Prostate gland (tissue), 2 donors: ENCODE data around the gene IGFL2. TPM values are rescaled to one million over a fixed set of nuclear protein-coding genes. Genes with fewer than 3 reads are reported as not detected.
"Not testable (repeated sequence)": the region's sequence is repeated elsewhere in the genome, so short reads cannot be mapped to it uniquely, and the experiment has no call there.

Source experiments
- DNase-seq: peaks from one replicate; pipeline ENCODE4 v3.0.0-alpha.2; 2019; ENCODE audit warnings: low spot score
- H3K27ac ChIP-seq, 2 donors: fragments of 200-600 bp; sonication (generic); 2 replicates each; pipeline ENCODE4 v1.5.1; 2017 to 2019
- H3K27me3 ChIP-seq: fragments of 200-600 bp; sonication (generic); replicated peaks from 2 replicates; pipeline ENCODE4 v1.5.1; 2019; ENCODE audit not compliant: insufficient read depth
- H3K36me3 ChIP-seq, 2 donors: fragments of 200-600 bp; sonication (generic); 1 replicate in 1 of 2; 2 replicates in 1 of 2; pipeline versions ENCODE4 v1.5.1 to v1.8.1; 2017 to 2019
- H3K4me1 ChIP-seq: fragments of 200-600 bp; sonication (generic); replicated peaks from 2 replicates; pipeline ENCODE4 v1.5.1; 2019
- H3K4me3 ChIP-seq, 2 donors: fragments of 200-600 bp; sonication (generic); 2 replicates each; pipeline ENCODE4 v1.5.1; 2017 to 2019
- H3K9me3 ChIP-seq: fragments of 200-600 bp; sonication (generic); 2 replicates; pipeline ENCODE4 v1.5.1; 2017
- CTCF ChIP-seq, 4 experiments: fragments of 200-600 bp in 2 of 4; fragments of 450-650 bp in 2 of 4; sonication (generic) in 2 of 4; IDR thresholded peaks; 1 replicate in 3 of 4; 2 replicates in 1 of 4; pipeline ENCODE4 v1.5.1; 2016 to 2019; ENCODE audit warnings: antibody characterized with exemption in 4 of 4, mild to moderate bottlenecking in 2 of 4, moderate library complexity in 2 of 4
- POLR2A ChIP-seq: fragments of 450-650 bp; IDR thresholded peaks from one replicate; pipeline ENCODE4 v1.6.1; 2016; ENCODE audit warnings: antibody characterized with exemption, mild to moderate bottlenecking
- POLR2AphosphoS5 ChIP-seq: sonication (generic); formaldehyde crosslinking; IDR thresholded peaks from one replicate; pipeline ENCODE4 v1.6.1; 2017; ENCODE audit warnings: antibody characterized with exemption
- WGBS: methylation state at CpG from one replicate; pipeline ENCODE4 v1.1.5; 2018; 5-methylcytosine and 5-hydroxymethylcytosine counted together
- intact Hi-C: fragments of 100-400 bp; cut with DNase I; formaldehyde crosslinking; loops from one replicate; pipeline ENCODE4 v1.14.2; 2022
- total RNA-seq, 2 donors: library from RNA; depleted of rRNA; stranded (reverse); fragments of >200 nt; gene quantifications; one replicate each; pipeline ENCODE4 v1.1.0, GENCODE V29; 2016

Gene IGFL2
- total RNA-seq, 2 donors from 2014 or later = 2.7 TPM; not detected in 1

- H3K4me1 ChIP-seq = peaks cover 2% of the 10 kb centered on the region
- TF ChIP-seq POLR2AphosphoS5 (no peak), POLR2A (no peak), CTCF (IDR thresholded peaks at IDR 0.05) (no peak)
- DNase-seq = no peak
- no peaks in the 10 kb centered on the region for H3K36me3 ChIP-seq
- intact Hi-C loops = no loop called here
- WGBS = 68% methylated on average over 4 of the region's 4 CpGs
- H3K27ac ChIP-seq = no peak overlapping the region
- H3K9me3 ChIP-seq = no peaks in the 10 kb centered on the region
- no peak overlapping the region for H3K4me3 ChIP-seq
- no peaks in the 10 kb centered on the region for H3K27me3 ChIP-seq
Observed at GRCh38 chr19:46193678-46194077, 45.6 kb downstream of the IGFL2 start.

DNA sequence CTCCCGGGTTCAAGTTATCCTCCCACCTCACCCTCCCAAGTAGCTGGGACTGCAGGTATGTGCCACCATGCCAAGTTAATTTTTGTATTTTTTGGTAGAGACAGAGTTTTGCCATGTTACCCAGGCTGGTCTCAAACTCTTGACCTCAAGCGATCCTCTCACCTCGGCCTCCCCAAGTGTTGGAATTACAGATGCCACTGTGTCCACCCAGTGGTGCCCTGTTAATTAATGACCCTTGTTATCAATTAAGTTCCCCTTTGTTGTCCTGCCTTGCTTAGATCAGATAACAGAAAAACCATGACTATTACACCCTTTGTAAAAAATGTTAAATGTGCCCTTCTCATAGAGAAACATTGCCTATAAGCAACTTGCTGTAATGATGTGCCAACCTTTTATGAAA, 47.1 kb downstream of the IGFL2 start:
- H3K36me3 ChIP-seq = no peaks in the 10 kb centered on the region
- peaks cover 2% of the 10 kb centered on the region for H3K4me1 ChIP-seq
- no peak for TF ChIP-seq POLR2A
- no peak for TF ChIP-seq POLR2AphosphoS5
- TF ChIP-seq CTCF (IDR thresholded peaks at IDR 0.05) = no peak
- H3K4me3 ChIP-seq = no peak overlapping the region
- no peak for DNase-seq
- H3K9me3 ChIP-seq = no peaks in the 10 kb centered on the region
- 90% methylated on average over 3 of the region's 3 CpGs for WGBS
- intact Hi-C loops = no loop called here
- no peaks in the 10 kb centered on the region for H3K27me3 ChIP-seq
- H3K27ac ChIP-seq = no peak overlapping the region

GRCh38 chr19:46195919-46196318, 47.9 kb downstream of the IGFL2 start:
- H3K4me3 ChIP-seq, H3K27me3 ChIP-seq: not testable (repeated sequence)
- 81% methylated on average over 7 of the region's 7 CpGs for WGBS

DNA sequence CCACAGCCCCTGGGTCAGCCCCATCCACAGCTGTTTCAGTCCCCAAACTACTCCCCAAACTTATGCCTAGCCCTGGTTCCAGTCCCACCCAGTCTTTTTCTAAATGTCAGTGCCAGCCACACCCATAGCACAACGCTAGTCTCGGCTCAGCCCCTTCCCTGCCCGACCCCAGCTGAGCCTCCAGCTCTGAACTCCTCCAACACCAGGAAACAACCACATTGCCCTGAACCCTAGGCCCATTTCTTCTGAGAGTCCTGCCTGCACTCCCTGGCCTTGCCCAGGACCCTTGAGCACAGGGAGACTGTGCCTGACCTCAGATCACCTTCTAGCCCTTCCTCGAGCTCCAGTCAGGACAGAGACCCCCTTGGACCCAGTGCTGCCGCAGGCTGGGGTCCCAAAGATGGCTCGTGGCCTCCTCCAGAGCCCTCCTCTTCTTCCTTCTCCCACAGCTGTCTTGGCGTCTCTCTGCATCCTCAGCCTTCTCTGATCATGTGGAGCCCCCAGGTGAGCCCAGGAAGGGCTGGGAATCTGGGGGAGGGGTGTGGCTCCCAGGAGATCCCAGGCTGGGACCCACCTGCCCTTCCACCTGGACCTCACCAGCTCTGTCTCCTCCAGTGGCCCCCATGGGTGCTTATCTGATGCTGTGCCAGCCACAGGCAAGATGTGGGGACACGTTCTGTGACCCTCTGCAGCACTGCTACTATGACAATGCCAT, 48.5 kb downstream of the IGFL2 start:
- Histone ChIP-seq H3K36me3 (no peaks in the 10 kb centered on the region), H3K27me3 (no peaks in the 10 kb centered on the region)
- 68% methylated on average over 8 of the region's 8 CpGs for WGBS

More at GRCh38 chr19:46195919-46196318, 47.9 kb downstream of the IGFL2 start:
- H3K9me3 ChIP-seq, intact Hi-C loops, H3K27ac ChIP-seq, H3K36me3 ChIP-seq, H3K4me1 ChIP-seq, DNase-seq: not testable (repeated sequence)

DNA sequence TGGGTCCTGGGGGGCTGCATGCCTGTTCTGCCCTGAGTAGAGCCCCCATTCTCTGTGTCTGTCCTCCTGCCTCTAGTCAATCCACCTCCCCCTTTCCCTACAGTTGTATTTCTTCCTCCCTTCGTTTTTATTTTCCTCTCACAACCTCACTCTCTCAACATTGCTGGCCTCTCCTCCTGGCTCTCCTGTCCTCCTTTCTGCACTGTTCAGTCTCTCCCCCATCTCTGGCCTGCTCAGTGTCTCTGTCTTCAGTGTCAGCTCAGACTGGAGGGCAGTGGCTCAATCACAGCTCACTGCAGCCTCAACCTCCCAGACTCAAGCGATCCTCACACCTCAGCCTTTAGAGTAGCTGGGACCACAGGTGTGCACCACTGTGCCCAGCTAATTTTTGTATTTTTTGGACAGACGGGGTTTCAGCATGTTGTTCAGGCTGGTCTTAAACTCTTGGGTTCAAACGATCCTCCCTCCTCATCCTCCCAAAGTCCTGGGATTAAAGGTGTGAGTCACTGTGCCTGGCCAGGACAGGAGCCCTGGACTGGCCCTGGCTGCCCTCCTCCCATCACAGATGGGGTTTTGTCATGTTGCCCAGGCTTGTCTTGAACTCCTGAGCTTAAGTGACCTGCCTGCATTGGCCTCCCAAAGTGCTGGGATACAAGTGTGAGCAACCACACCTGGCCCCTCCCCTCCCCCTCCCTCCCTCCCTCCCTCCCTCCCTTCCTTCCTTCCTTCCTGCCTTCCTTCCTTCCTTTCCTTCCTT, 49.5 kb downstream of the IGFL2 start:
- 65% methylated on average over 4 of the region's 4 CpGs for WGBS
- Histone ChIP-seq H3K4me3 (no peak overlapping the region), H3K27ac (no peak overlapping the region), H3K27me3 (no peaks in the 10 kb centered on the region), H3K36me3 (no peaks in the 10 kb centered on the region), H3K9me3 (no peaks in the 10 kb centered on the region), H3K4me1 (peaks cover 2% of the 10 kb centered on the region)
- intact Hi-C loops = no loop called here
- TF ChIP-seq CTCF (IDR thresholded peaks at IDR 0.05) = no peak
- no peak for DNase-seq

More for the DNA sequence above, 48.5 kb downstream of the IGFL2 start:
- intact Hi-C loops = no loop called here
- H3K27ac ChIP-seq = no peak overlapping the region
- peaks cover 2% of the 10 kb centered on the region for H3K4me1 ChIP-seq
- H3K9me3 ChIP-seq = no peaks in the 10 kb centered on the region
- no peak overlapping the region for H3K4me3 ChIP-seq
- no peak for TF ChIP-seq POLR2AphosphoS5
- no peak for TF ChIP-seq CTCF (IDR thresholded peaks at IDR 0.05)
- no peak for TF ChIP-seq POLR2A
- DNase-seq = no peak
